Panc1 (cell line): ENCODE measurements around the gene DNAAF2. TPM values are rescaled to one million over a fixed set of nuclear protein-coding genes. Genes with fewer than 3 reads are reported as not detected.

Experiments
- ATAC-seq: fragments of 200-7000 bp; cut with Tn5 transposase; 2 replicates; pipeline ENCODE4 v1.9.1; 2020; ENCODE audit warnings: mild to moderate bottlenecking, moderate library complexity
- BruUV-seq: library from RNA; stranded (reverse); fragments of 400-500 nt; replicated peaks from 2 replicates; lab custom pipeline; 2021; lab: Mats Ljungman, UMichigan
- CTCF ChIA-PET: fragments of 300-600 bp; sonication (Branson Sonifier 250); formaldehyde crosslinking; loops from one replicate; lab custom pipeline; 2022; ENCODE audit warnings: antibody characterized with exemption; lab: Charles Lee
- POLR2A ChIA-PET: fragments of 300-600 bp; sonication (Branson Sonifier 250); formaldehyde crosslinking; loops from one replicate; lab custom pipeline; 2022; ENCODE audit warnings: antibody characterized with exemption; lab: Charles Lee
- DNase-seq: peaks from one replicate; pipeline ENCODE4 v3.0.0-alpha.2; 2010; ENCODE audit warnings: low read depth, low spot score
- H3K27ac ChIP-seq: 2 replicates; pipeline ENCODE4 v1.5.1; 2011; ENCODE audit warnings: mild to moderate bottlenecking, low read length, inconsistent platforms
- H3K27me3 ChIP-seq: fragments of 200-500 bp; sonication (Bioruptor generic); 2 replicates; pipeline ENCODE4 v1.6.0; 2014; ENCODE audit warnings: low read length, inconsistent platforms; ENCODE audit not compliant: control insufficient read depth, insufficient read depth
- H3K36me3 ChIP-seq: fragments of 200-500 bp; sonication (Bioruptor generic); 2 replicates; pipeline ENCODE4 v1.5.1; 2014; ENCODE audit warnings: inconsistent platforms, mild to moderate bottlenecking, low read length, moderate library complexity; ENCODE audit not compliant: control insufficient read depth, insufficient read depth
- H3K4me1 ChIP-seq: 2 replicates; pipeline ENCODE4 v1.5.1; 2011; ENCODE audit warnings: inconsistent platforms, mild to moderate bottlenecking, low read length, moderate library complexity; ENCODE audit not compliant: control insufficient read depth, insufficient read depth
- H3K4me3 ChIP-seq, 2 experiments: 2 replicates each; pipeline ENCODE4 v1.5.1; 2011 to 2012; ENCODE audit warnings: low read depth in 2 of 2, low read length in 2 of 2, mild to moderate bottlenecking in 2 of 2, inconsistent platforms in 1 of 2, moderate library complexity in 1 of 2
- H3K9me3 ChIP-seq: fragments of 200-500 bp; sonication (Bioruptor generic); 2 replicates; pipeline ENCODE4 v1.5.1; 2014; ENCODE audit warnings: low read depth, mild to moderate bottlenecking, inconsistent platforms, low read length, moderate library complexity; ENCODE audit not compliant: control insufficient read depth, insufficient read depth
- POLR2AphosphoS5 ChIP-seq: IDR thresholded peaks from 2 replicates; pipeline ENCODE4 v1.6.1; 2012; ENCODE audit warnings: mild to moderate bottlenecking, low read depth, low read length, moderate library complexity
- SIN3A ChIP-seq: IDR thresholded peaks from 2 replicates; pipeline ENCODE4 v1.6.1; 2012; ENCODE audit warnings: low read depth, mild to moderate bottlenecking, low read length, moderate library complexity, borderline replicate concordance; ENCODE audit not compliant: insufficient read depth
- TCF7L2 ChIP-seq: IDR thresholded peaks from 2 replicates; pipeline ENCODE4 v1.6.1; 2011; ENCODE audit warnings: mild to moderate bottlenecking, low read depth, low read length, inconsistent platforms
- in situ Hi-C: cut with HindIII; loops from 2 replicates; pipeline ENCODE4 v1.10.0; 2016; ENCODE audit warnings: low sequenced_read_pairs, low pct_unique_long_range_greater_than_20kb
- intact Hi-C: fragments of 100-400 bp; cut with micrococcal nuclease; formaldehyde crosslinking; loops from one replicate; pipeline ENCODE4 v1.10.0; 2022; ENCODE audit not compliant: unreplicated experiment
- total RNA-seq: library from RNA; stranded (reverse); gene quantifications from one replicate; pipeline ENCODE4 v1.2.1, GENCODE V29; 2021; ENCODE audit not compliant: unreplicated experiment
- TF ChIP-seq, protein P1 (sequence below), 2 experiments: IDR thresholded peaks; 2 replicates each; pipeline ENCODE4 v1.6.1; 2011 to 2012; ENCODE audit warnings: low read depth in 2 of 2, control low read depth in 1 of 2, low read length in 1 of 2, mild to moderate bottlenecking in 1 of 2, moderate library complexity in 1 of 2; ENCODE audit not compliant: insufficient read depth in 1 of 2
- TF ChIP-seq, protein P2 (sequence below): fragments of 450-650 bp; IDR thresholded peaks from 2 replicates; pipeline ENCODE4 v1.5.1; 2017; ENCODE audit warnings: mild to moderate bottlenecking

DNAAF2 gene
- total RNA-seq, 1 experiment from 2014 or later = 8.2 TPM

DNA sequence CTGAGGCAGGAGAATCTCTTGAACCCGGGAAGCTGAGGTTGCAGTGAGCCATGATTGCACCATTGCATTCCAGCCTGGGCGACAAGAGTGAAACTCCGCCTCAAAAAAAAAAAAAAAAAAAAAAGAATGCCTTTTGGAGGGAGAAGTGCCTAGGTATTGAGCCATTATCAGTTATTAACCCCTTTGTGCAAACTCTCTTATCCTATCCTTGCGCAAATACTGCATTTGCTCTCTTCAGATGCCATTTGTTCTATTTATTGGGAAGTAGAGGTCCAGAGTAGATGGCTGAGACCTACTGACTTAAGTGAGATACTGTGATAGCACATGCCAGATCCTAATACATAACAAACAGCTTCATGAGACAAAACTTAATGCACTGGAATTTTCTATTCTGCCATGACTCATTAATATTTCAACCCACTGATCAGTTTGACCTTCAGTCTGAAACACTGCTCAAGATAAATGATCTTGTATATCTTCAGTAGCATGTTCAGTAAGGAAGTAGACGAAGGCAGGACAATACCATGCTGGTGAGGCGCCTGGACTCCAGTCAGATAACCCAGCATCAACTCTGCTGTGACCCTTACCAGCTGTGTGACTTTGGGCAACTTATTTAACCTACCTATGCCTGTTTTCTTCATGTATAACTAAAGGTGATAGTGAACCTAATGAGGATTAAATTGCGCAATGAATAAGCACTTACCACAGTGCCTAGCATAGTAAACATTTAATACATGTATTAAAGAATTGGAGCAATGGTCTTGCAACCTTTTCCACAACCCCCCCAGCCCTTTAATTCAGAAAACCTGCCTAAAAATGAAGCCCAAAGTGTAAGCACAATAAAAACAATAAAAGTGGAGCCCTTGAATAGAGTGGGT, 5.7 kb upstream of the DNAAF2 start:
- in situ Hi-C loops = no loop called here

DNA sequence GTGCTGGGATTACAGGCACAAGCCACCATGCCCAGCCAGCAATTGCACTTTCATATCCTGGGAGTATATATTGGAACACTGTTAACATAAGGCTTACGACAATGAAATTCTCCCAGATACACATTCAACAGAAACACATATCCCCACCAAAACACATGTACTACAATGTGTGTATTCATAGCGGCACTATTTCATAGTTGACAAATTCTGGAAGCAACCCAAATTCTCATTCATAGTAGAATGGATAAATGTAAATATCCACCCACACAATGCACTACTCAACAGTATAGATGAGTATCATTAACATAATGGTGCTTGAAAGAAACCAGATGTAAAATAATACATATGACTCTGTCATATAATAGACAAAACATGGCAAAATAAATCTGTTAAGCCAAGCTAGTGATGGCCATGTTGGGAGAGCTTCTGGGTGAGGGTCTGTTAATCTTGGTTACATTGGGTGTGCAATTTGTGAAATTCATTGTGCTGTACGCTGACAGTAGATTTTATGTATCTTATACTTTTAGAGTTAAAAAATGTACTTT, 2.6 kb upstream of the DNAAF2 start:
- intact Hi-C loops (no loop called here), in situ Hi-C loops (no loop called here)
- Histone ChIP-seq H3K27me3 (no peaks in the 10 kb centered on the region), H3K4me3 (no peak overlapping the region), H3K9me3 (no peaks in the 10 kb centered on the region), H3K4me1 (peaks cover 19% of the 10 kb centered on the region), H3K27ac (no peak overlapping the region), H3K36me3 (no peaks in the 10 kb centered on the region; the same call in none of the 2 replicates)
- CTCF ChIA-PET = no interaction called here
- ATAC-seq = no peak
- no peak for DNase-seq
- POLR2A ChIA-PET = interaction anchor here (0.7 kb wide), 1 partner anchor 131 kb away, joined by 13 read pairs; no protein-coding TSS in a partner anchor
- no TSS peak for BruUV-seq
- TF ChIP-seq TCF7L2 (no peak), SIN3A (no peak), POLR2AphosphoS5 (no peak)
- TF ChIP-seq, protein P1, sequence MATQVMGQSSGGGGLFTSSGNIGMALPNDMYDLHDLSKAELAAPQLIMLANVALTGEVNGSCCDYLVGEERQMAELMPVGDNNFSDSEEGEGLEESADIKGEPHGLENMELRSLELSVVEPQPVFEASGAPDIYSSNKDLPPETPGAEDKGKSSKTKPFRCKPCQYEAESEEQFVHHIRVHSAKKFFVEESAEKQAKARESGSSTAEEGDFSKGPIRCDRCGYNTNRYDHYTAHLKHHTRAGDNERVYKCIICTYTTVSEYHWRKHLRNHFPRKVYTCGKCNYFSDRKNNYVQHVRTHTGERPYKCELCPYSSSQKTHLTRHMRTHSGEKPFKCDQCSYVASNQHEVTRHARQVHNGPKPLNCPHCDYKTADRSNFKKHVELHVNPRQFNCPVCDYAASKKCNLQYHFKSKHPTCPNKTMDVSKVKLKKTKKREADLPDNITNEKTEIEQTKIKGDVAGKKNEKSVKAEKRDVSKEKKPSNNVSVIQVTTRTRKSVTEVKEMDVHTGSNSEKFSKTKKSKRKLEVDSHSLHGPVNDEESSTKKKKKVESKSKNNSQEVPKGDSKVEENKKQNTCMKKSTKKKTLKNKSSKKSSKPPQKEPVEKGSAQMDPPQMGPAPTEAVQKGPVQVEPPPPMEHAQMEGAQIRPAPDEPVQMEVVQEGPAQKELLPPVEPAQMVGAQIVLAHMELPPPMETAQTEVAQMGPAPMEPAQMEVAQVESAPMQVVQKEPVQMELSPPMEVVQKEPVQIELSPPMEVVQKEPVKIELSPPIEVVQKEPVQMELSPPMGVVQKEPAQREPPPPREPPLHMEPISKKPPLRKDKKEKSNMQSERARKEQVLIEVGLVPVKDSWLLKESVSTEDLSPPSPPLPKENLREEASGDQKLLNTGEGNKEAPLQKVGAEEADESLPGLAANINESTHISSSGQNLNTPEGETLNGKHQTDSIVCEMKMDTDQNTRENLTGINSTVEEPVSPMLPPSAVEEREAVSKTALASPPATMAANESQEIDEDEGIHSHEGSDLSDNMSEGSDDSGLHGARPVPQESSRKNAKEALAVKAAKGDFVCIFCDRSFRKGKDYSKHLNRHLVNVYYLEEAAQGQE (IDR thresholded peaks at IDR 0.05; ENCODE audit: insufficient read depth in 1 of 2, low read depth in 2 of 2, low read length in 1 of 2) = no peak
- TF ChIP-seq, protein P2, sequence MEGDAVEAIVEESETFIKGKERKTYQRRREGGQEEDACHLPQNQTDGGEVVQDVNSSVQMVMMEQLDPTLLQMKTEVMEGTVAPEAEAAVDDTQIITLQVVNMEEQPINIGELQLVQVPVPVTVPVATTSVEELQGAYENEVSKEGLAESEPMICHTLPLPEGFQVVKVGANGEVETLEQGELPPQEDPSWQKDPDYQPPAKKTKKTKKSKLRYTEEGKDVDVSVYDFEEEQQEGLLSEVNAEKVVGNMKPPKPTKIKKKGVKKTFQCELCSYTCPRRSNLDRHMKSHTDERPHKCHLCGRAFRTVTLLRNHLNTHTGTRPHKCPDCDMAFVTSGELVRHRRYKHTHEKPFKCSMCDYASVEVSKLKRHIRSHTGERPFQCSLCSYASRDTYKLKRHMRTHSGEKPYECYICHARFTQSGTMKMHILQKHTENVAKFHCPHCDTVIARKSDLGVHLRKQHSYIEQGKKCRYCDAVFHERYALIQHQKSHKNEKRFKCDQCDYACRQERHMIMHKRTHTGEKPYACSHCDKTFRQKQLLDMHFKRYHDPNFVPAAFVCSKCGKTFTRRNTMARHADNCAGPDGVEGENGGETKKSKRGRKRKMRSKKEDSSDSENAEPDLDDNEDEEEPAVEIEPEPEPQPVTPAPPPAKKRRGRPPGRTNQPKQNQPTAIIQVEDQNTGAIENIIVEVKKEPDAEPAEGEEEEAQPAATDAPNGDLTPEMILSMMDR = no peak

More for the DNA sequence above, 5.7 kb upstream of the DNAAF2 start:
- no peak for DNase-seq
- ATAC-seq = no peak
- POLR2A ChIA-PET = interaction anchor here (0.5 kb wide), 2 partner anchors 8 to 58 kb away, joined by 6 to 7 read pairs; no protein-coding TSS in a partner anchor
- no TSS peak for BruUV-seq
- H3K27me3 ChIP-seq = no peaks in the 10 kb centered on the region
- no peak for TF ChIP-seq SIN3A
- TF ChIP-seq POLR2AphosphoS5 = no peak
- TF ChIP-seq, protein P2 = no peak
- TF ChIP-seq, protein P1 (IDR thresholded peaks at IDR 0.05; ENCODE audit: insufficient read depth in 1 of 2, low read depth in 2 of 2, low read length in 1 of 2) = no peak
- no peak for TF ChIP-seq TCF7L2
- H3K4me1 ChIP-seq = peaks cover 19% of the 10 kb centered on the region
- CTCF ChIA-PET = interaction anchor here (0.6 kb wide), 1 partner anchor 127 kb away, joined by 3 read pairs; the partner anchor contains the start of gene KLHDC2
- peak overlapping the region; percentile 70 for H3K27ac ChIP-seq
- H3K4me3 ChIP-seq = no peak overlapping the region
- intact Hi-C loops = loop anchor here (2.0 kb wide), 1 partner anchor 190 kb away; no protein-coding TSS in a partner anchor
- no peaks in the 10 kb centered on the region; the same call in 1 of the 2 replicates for H3K36me3 ChIP-seq
- H3K9me3 ChIP-seq = no peaks in the 10 kb centered on the region
